Measurements from ENCODE around the gene DIPK1B.

The DIPK1B gene

DNA sequence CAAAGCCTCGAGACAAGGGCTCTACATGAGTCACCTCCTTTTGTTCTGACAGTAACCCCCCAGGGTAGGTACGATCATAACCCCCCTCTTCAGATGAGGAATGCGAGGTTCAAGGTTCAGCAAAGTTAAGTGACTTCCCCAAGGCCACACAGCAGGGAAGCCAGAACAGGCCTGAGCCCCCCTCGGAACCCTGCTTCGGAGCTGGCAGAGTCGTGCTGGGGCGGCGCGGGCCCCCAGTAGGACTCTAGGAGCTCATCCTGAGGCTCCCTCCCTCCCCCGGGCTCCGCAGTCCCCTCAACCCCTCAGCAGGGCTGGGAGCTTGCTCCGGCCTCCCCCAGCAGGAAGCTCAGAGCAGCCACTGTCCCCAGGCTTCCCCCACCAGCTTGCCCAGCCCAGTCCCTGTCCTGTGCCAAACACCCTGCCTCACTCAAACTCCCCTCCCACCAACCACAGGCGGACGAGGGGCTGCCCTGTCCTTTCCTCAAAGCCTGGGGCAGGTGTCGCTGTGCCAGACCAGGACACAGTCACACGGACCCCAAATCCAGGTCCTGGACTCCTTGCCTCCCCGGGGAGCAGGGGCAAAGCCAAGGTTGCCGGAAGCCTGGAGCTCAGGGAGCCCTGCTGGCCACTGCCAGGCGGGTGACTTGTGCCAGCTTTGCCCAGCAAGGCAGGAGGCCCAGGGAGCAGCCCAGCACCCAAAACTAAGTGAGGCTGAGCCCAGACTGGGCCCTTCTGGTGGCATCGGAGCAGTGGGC lies 30.2 kb upstream of the DIPK1B start:
- Histone ChIP-seq H3K79me2 (ENCODE audit: insufficient read depth, low read length) (peaks cover 12% of the 10 kb centered on the region), H4K20me1 (ENCODE audit: insufficient read depth, low read length) (peaks cover 16% of the 10 kb centered on the region), H3K9me3 (ENCODE audit: insufficient read depth, low read length, severe bottlenecking) (no peaks in the 10 kb centered on the region), H3K4me1 (ENCODE audit: insufficient read depth, low read length) (peaks cover 20% of the 10 kb centered on the region), H3K27ac (ENCODE audit: low read length) (no peak overlapping the region), H3K36me3 (ENCODE audit: insufficient read depth, low read length) (no peaks in the 10 kb centered on the region), H3K4me2 (ENCODE audit: insufficient read depth, low read length) (no peak overlapping the region), H2AFZ (ENCODE audit: low read depth, low read length) (no peak overlapping the region), H3K4me3 (ENCODE audit: low read depth in 1 of 2, low read length in 2 of 2) (no peak overlapping the region), H3K9ac (ENCODE audit: low read depth, low read length) (no peak overlapping the region), H3K27me3 (ENCODE audit: insufficient read depth, low read length, poor library complexity) (no peaks in the 10 kb centered on the region)
- DNase-seq (no peak), ATAC-seq (ENCODE audit: insufficient read depth, low read depth) (no peak)
- TF ChIP-seq, protein P1, sequence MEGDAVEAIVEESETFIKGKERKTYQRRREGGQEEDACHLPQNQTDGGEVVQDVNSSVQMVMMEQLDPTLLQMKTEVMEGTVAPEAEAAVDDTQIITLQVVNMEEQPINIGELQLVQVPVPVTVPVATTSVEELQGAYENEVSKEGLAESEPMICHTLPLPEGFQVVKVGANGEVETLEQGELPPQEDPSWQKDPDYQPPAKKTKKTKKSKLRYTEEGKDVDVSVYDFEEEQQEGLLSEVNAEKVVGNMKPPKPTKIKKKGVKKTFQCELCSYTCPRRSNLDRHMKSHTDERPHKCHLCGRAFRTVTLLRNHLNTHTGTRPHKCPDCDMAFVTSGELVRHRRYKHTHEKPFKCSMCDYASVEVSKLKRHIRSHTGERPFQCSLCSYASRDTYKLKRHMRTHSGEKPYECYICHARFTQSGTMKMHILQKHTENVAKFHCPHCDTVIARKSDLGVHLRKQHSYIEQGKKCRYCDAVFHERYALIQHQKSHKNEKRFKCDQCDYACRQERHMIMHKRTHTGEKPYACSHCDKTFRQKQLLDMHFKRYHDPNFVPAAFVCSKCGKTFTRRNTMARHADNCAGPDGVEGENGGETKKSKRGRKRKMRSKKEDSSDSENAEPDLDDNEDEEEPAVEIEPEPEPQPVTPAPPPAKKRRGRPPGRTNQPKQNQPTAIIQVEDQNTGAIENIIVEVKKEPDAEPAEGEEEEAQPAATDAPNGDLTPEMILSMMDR (IDR thresholded peaks at IDR 0.05; ENCODE audit: borderline replicate concordance, extremely low read depth, low read length, poor library complexity, severe bottlenecking), result no peak
- TF ChIP-seq EZH2 (IDR thresholded peaks at IDR 0.05; ENCODE audit: borderline replicate concordance, low read depth, low read length, severe bottlenecking), result no peak

DNA sequence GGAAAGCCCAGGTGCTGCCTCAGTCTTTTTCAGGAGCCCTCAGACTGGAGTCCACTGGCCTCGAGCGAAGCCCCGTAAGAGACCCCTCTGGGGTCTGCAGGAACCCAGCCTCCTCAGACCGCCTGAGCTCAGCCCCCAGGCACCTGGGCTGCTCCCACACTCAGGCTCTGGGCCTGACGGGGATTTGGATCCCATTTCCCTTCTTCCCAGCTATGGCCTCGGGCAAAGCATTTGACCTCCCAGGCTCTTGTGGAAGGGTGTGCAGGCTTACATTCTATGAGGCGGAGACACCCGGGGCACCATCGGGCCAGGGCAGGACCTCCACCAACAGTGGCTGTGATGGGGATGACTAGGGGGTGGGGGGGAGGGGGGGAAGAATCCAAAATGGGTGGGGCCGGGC lies 29.7 kb upstream of the DIPK1B start:
- peaks cover 21% of the 10 kb centered on the region for H3K4me1 ChIP-seq (ENCODE audit: insufficient read depth, low read length)
- H3K27me3 ChIP-seq (ENCODE audit: insufficient read depth, low read length, poor library complexity), result no peaks in the 10 kb centered on the region
- H3K4me3 ChIP-seq (ENCODE audit: low read depth in 1 of 2, low read length in 2 of 2), result no peak overlapping the region
- no peak overlapping the region for H2AFZ ChIP-seq (ENCODE audit: low read depth, low read length)
- no peak overlapping the region for H3K4me2 ChIP-seq (ENCODE audit: insufficient read depth, low read length)
- DNase-seq (no peak), ATAC-seq (ENCODE audit: insufficient read depth, low read depth) (no peak)
- TF ChIP-seq EZH2 (IDR thresholded peaks at IDR 0.05; ENCODE audit: borderline replicate concordance, low read depth, low read length, severe bottlenecking), result no peak
- TF ChIP-seq, protein P1 (IDR thresholded peaks at IDR 0.05; ENCODE audit: borderline replicate concordance, extremely low read depth, low read length, poor library complexity, severe bottlenecking), result no peak
- no peak overlapping the region for H3K9ac ChIP-seq (ENCODE audit: low read depth, low read length)
- H3K27ac ChIP-seq (ENCODE audit: low read length), result no peak overlapping the region
- H4K20me1 ChIP-seq (ENCODE audit: insufficient read depth, low read length), result peaks cover 16% of the 10 kb centered on the region
- H3K79me2 ChIP-seq (ENCODE audit: insufficient read depth, low read length), result peaks cover 12% of the 10 kb centered on the region
- H3K36me3 ChIP-seq (ENCODE audit: insufficient read depth, low read length), result no peaks in the 10 kb centered on the region
- H3K9me3 ChIP-seq (ENCODE audit: insufficient read depth, low read length, severe bottlenecking), result no peaks in the 10 kb centered on the region

DNA sequence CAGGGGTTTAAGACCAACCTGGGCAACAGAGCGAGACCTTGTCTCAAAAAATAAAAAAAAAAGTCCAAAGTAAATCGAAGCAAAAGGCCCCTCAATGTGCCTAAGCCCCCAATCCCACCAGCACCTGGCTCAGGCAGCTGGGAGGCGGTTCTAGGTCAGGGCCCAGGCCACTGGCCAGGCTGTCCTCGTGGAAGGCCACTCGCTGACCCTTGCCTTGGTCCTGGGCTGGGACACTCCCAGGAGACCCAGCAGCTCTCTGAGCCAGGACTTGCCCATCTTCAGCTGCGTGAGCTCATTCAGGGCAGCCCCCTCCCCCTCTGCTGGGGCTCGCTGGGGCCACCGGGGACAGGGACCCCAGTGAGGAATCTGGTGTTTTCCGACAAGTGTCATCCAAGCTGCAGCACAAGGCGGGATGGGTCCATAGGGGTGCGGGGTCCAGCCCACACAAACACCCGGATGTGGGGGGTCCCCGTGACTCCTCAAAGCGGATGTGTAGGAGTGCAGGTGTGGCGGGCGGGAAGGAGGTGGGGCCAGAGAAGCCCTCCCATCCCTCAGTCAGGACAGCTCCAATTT lies 29.1 kb upstream of the DIPK1B start:
- H3K79me2 ChIP-seq (ENCODE audit: insufficient read depth, low read length), result peaks cover 12% of the 10 kb centered on the region

More for the DNA sequence above, 29.1 kb upstream of the DIPK1B start:
- Histone ChIP-seq H3K9me3 (ENCODE audit: insufficient read depth, low read length, severe bottlenecking) (no peaks in the 10 kb centered on the region), H3K4me3 (ENCODE audit: low read depth in 1 of 2, low read length in 2 of 2) (no peak overlapping the region), H3K9ac (ENCODE audit: low read depth, low read length) (no peak overlapping the region), H3K27ac (ENCODE audit: low read length) (no peak overlapping the region), H3K36me3 (ENCODE audit: insufficient read depth, low read length) (no peaks in the 10 kb centered on the region), H4K20me1 (ENCODE audit: insufficient read depth, low read length) (peaks cover 16% of the 10 kb centered on the region), H3K4me1 (ENCODE audit: insufficient read depth, low read length) (peaks cover 21% of the 10 kb centered on the region), H3K27me3 (ENCODE audit: insufficient read depth, low read length, poor library complexity) (no peaks in the 10 kb centered on the region), H3K4me2 (ENCODE audit: insufficient read depth, low read length) (no peak overlapping the region), H2AFZ (ENCODE audit: low read depth, low read length) (no peak overlapping the region)
- no peak for TF ChIP-seq EZH2 (IDR thresholded peaks at IDR 0.05; ENCODE audit: borderline replicate concordance, low read depth, low read length, severe bottlenecking)
- TF ChIP-seq, protein P1 (IDR thresholded peaks at IDR 0.05; ENCODE audit: borderline replicate concordance, extremely low read depth, low read length, poor library complexity, severe bottlenecking), result no peak
- DNase-seq (no peak), ATAC-seq (ENCODE audit: insufficient read depth, low read depth) (no peak)
